IPS-NIHi11 (cell line): Measurements from ENCODE around the gene EID2.

Source experiments
- DNase-seq: peaks from one replicate; pipeline ENCODE4 v3.0.0; 2012; ENCODE audit warnings: mixed read lengths, low spot score

The EID2 gene

GRCh38 chr19:39501340-39501739, 38.6 kb downstream of the EID2 start:
- no peak for DNase-seq

GRCh38 chr19:39500543-39500942, 39.4 kb downstream of the EID2 start:
- no peak for DNase-seq

- DNase-seq, result no peak
These were observed 40.0 kb downstream of the EID2 start for GRCh38 chr19:39499932-39500331.

- DNase-seq, result peak; percentile 45
These were observed 40.9 kb downstream of the EID2 start, which contains the start of gene DLL3 for GRCh38 chr19:39498798-39499642. Gene DLL3, plus strand, starts transcription at chr19:39498947. Its CDS starts 28 bp downstream, at chr19:39498975.

GRCh38 chr19:39497996-39498797, 41.8 kb downstream of the EID2 start:
- DNase-seq, result peak; percentile 81

- DNase-seq, result no peak
These were observed 42.3 kb downstream of the EID2 start for GRCh38 chr19:39497701-39497995.

- DNase-seq, result no peak
These were observed 43.9 kb downstream of the EID2 start for GRCh38 chr19:39496063-39496462.

- DNase-seq, result no peak
These were observed 45.3 kb downstream of the EID2 start for GRCh38 chr19:39494661-39495060.

GRCh38 chr19:39492788-39493187, 47.2 kb downstream of the EID2 start:
- no peak for DNase-seq

GRCh38 chr19:39492225-39492624, 47.7 kb downstream of the EID2 start:
- no peak for DNase-seq

- DNase-seq, result no peak
These were observed 50.2 kb downstream of the EID2 start for GRCh38 chr19:39489756-39490155.
